HG02763 (cell line): ENCODE data around the gene ATXN7.

Source experiments
- ATAC-seq: cut with Tn5 transposase; IDR thresholded peaks from one replicate; pipeline ENCODE4 v1.9.1; 2021; ENCODE audit warnings: mild to moderate bottlenecking, moderate library complexity; ENCODE audit not compliant: unreplicated experiment

Gene ATXN7

DNA sequence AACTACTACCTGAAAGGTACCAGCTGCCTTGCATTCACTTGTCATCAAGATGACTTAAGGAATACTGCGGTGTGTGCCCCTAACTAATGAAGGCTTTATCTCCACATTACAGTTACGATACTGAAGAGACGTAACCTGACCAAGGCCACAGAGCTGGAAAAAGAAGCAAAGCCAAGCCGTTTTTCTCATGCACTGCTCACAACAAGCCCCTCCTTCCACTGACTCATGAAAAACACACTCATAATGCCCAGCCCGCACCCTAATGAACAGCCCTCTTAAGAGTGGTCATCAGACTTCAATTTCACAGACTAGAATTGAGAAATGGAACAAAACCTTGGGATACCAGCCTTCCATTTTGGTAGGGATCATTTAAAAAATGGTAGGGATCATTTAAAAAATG lies 148.0 kb downstream of the ATXN7 start:
- no peak for ATAC-seq

DNA sequence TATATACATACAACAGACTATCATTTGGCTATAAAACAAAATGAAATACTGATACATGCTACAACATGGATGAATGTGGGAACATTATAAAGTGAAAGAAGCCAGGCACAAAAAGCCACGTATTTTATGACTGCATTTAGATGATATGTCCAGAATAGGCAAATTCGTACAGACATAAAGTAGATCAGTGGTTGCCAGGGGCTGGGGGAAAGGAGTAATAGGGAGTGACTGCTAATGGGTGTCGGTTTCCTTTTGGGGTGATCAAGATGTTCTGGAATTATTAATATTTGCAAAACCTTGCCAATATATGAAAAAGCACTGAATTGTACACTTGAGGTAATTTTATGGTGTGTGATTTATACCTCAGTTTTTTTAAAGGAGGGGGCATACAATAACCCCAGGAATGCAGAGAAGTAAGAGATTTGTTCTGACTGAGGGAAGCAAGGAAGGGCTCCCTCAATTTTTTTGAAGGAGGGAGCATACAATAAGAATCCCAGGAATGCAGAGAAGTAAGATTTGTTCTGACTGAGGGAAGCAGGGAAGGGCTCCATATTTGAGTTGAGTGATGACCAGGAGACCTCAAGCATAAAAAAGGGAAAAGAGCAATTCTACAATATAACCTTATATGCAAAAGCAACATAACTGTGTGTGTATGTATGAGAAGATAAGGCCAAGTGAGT lies 153.4 kb downstream of the ATXN7 start:
- ATAC-seq, result no peak

DNA sequence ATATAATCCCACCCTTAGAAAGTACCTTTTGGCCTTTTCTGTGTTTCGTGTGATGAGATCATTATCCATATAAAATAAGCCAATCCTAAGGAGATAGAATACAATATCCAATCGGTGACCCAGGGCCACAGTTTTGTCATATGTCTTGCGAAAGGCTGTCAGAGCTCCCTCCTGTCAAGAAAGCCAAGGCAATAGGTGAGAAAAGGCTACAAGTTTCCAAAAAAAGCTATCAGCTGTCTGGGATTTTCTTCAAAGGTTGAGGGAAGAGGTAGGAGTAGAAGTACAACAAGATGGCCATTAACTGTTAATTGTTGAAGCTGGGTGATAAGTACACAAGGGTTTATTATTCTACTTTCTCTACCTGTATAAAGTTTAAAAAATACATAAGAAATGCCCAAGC lies 155.6 kb downstream of the ATXN7 start:
- ATAC-seq, result no peak

DNA sequence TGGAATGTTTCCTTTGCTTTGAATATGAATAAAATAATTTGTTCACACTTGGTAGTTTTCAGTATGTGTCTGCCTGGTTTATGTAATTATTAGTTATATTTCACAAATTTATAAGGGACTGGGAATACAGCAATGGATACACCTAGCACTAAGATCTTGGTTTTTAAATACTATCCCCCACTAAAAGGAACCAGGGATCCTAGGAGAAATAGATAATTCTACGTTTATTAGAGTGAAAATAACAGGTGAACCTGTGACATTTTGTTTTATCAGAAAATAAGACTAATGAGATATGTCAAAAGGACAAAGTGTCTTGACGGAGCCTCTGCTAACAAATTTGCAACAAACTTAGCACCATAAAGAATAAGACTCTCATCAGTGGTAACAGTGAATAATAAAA lies 156.2 kb downstream of the ATXN7 start:
- ATAC-seq, result no peak

DNA sequence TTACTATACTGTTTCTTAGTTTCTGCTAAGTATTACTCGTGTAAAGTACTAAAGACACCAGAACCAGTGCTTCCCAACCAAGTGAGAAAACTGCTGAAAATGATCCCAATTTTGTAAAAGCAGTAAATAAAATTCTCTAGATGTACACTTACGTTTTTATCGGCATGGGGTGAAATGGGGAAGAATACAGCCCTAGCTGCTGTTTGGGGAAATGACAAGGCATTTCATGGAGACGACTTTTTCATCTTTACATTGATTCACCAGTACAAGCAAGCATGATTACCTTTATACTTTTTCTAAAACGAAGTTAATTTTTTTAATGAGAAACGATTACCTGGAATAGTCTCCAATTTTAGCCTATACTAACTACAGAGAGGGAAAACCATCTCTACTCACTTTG lies 158.3 kb downstream of the ATXN7 start:
- ATAC-seq, result no peak

DNA sequence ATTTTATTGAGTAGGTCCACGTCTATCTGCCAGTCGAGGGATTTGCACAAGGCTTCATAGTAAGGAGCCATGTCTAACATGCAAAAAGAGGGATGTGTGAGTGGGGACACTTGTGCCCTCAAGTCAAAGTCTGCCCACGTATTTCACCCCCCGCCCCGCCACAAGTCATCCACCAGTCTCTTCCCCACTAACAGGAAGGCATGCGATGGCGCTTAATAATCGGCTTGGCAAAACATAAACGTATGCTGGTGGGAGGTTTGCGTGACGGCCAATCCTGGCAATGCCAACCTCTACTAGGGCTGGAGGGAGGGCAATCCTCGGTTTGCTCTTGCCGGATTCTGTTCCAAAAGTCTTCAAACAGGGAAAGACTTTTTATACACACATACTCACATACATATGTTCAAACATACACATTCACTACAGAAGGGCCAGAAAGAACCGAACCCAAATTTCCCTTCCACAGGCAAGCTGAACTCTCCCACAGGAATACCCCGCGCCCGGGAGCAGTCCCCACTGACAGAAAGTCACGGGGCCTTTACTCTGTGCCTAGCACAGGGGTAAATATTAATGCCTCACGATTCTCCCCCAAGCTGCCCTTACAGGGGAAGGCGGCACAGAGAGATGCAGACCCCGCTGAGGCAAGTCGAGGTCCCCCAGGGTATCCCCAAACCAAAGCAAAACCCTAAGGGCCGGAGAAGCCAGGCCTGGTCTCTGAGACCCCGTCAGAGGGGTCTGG lies 159.0 kb downstream of the ATXN7 start:
- ATAC-seq, result no peak

DNA sequence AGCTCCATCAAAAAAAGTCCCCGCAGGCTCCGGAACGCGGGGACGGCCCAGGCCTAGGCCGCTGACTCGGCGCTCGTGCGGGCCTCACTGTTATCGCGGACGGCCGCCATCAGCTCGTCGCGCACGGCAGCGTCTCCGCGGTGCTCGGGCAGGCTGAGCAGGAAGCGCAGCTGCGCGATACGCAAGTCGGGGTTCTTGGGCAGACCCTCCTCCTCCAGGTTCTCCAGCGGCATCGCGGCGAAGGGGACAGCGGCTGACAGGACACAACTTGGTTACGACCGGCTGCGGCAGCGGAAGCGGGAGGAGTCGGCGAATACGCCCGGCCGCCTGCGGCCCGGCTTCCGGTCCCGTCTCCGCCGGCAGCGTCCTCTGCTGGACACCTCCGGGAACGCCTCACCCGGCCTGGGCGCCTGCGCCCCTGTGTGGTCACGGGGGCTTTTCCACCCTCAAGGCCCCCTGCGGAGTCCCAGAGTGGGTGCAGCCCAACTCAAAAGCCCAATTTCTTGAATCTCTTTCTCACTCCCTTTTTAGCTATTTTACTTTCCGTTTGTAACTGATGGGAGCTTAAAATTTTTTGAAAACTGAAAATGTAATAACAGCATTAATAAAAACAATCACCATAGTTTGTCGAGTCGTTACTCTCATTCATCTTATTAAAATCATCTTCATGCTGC lies 159.7 kb downstream of the ATXN7 start, which contains the start of gene PSMD6:
Gene PSMD6, minus strand, starts transcription at position 308 of the 674 bp plus-strand sequence. Its CDS starts 75 bp downstream, at position 233.
- ATAC-seq, result peak; percentile 97

DNA sequence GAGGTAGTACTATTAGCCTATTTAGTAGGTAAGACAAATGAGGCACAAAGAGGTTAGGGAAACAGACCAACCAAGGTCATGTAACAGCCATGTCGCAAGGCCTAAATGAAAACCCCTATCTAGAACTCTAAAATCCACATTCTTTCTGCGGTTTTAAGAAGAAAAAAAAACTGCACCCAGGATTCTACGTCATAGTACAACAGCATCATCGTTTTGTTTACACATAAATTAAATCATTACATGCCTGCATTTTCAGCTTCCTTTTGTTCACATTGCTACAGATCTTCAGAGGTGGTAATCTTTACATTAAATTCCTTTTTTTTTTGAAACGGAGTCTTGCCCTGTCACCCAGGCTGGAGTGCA lies 160.2 kb downstream of the ATXN7 start:
- no peak for ATAC-seq

DNA sequence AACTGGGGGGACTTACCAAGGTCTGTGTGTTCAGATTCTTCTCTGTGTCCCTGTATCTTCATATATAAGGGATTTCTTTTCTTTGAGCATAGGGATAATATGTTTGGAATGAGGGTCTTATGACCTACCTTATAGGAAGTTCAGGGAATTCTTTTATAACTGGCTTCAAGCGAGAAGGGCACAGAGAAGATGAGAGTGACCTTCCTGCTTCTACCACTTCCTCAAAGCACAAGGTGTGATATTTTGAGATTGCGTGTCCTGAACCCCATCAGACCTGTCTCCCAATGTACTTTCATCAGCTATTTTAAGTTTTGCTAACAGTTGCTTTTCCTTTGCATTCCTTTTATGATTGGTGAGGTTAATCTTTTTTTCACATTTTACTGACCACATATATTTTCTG lies 162.7 kb downstream of the ATXN7 start:
- ATAC-seq, result no peak

DNA sequence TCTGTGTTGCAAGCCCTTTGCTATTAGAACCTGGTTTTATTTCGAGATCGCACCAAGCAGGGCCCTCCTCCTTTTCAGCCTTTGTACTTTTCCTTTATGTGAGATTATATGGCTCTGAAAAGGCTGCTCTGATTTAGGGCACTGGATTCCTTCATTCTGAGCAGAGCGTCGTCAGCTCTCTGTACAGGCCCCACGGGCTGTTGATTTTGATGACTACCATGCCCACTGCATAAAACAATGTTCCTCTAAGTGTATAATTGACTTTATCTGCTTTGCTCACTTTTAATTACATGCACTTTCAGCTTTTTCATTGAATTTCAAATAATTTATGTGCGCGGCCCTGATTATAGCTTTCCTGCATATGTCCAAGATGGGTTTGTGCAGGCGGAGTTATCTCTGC lies 164.0 kb downstream of the ATXN7 start:
- no peak for ATAC-seq

DNA sequence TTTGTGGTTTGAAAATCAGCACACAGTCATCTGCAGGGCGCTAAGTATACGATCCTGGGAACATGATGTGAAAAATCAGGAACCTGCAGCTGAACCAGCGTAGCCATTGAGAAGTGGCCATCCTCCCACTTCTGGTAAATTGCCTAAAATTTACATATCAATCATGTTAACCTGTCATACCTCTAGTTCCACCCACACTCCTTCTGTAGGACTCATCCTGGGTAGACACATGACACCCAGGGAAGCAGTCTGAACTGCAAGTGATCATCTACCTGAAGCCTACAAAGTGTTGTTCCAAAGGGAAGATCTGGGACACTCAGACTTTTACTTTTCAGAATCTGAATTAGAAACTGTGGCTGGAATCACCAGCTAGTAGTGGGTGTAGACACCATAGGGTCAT lies 165.1 kb downstream of the ATXN7 start:
- no peak for ATAC-seq

DNA sequence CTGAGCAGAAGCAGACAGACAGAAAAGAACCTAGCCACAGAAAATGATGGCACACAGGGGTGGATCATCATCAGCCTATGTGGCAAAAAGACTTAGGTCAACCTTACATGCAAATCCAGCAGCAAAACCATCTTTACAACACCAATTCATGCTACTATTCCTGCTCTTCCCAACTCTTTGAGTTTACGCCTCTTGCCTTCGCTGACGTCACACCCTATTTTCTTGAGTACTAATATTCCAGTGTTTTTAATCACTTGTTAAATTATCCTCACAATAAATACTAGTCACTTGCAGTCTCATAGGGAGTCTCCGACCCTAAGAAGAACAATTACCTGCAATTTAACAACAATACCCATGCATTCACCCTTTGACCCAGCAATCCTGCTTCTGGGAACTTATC lies 165.6 kb downstream of the ATXN7 start:
- ATAC-seq, result no peak

DNA sequence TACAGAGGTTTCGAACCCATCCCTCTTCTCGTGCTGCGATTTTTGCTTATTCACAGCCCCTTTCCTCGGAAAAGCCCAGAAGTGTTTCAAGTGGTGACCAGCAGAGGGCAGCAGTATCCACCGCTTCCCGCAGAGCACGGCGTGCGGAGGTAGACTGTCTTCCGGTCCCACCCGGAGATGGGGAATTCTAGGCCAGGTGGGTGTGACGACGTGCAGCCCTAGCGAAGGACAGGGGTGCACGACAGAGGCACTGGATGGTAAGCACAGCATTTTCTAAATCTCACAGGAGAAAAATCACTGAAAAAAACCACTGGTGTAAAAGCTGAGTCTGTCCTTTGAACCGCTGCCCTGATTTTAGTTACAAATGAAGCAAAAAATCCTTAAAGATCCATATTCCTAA lies 167.1 kb downstream of the ATXN7 start:
- peak; percentile 95 for ATAC-seq

DNA sequence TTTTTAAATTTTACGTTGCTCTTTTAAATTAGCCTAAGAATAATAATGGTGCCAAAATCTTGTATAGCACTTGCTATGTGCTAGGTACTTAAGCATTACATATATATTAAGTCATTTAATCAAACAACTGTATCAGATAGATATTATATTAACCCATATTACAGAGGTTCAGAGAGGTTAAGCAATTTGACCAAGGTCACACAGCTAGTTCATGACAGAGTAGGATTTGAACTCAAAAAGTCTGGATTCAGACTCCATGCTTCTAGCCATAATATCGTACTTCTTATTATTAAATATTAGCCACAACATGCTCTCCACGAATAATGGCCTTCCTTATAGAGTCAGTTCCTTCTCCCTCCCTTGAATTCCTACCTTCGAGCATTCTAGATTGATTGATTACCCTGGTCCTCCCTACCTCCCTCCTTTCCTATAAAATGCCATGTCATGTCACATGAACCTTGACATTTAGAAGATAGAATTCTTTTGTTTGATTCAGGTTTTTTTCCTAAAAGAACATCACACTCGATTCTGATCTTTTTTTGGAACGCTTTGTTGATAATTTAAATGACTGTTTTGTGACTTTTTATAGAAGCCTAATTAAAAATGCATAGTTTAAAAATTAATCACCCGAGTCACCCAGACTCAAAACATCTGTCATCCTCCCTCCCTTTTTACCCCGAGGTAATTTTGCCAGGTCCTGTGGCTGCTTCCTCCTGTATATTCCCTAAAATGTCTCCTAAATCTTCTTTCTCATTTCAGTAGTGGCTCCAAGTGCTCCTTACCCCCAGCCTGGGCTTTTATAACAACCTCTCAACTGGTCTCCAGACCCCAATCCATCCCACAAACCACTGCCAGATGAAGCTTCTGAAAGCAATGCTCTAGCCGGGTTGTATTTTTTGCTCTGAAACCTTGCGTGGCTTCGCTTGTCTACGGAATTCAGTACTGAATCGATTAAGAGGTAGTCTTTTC lies 168.2 kb downstream of the ATXN7 start:
- no peak for ATAC-seq

DNA sequence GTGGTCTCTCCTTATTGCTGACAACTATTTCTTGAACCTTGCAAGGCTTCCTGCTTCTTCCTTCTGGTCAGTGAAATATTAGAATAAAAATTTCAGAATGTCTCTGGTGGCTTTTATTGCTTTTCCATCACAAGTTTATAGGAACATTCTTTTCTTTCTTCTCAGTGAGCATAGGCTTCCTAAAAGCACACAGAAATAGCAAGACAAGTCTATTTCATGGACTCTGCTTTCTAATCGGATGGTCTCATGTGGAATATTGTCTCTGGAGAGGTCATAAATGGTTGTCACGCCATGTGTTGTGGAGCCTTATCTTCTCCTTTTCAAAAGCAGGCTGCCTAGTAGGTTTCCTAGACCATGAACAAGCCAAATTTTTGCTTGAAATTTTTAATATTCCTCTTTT lies 169.4 kb downstream of the ATXN7 start:
- no peak for ATAC-seq

DNA sequence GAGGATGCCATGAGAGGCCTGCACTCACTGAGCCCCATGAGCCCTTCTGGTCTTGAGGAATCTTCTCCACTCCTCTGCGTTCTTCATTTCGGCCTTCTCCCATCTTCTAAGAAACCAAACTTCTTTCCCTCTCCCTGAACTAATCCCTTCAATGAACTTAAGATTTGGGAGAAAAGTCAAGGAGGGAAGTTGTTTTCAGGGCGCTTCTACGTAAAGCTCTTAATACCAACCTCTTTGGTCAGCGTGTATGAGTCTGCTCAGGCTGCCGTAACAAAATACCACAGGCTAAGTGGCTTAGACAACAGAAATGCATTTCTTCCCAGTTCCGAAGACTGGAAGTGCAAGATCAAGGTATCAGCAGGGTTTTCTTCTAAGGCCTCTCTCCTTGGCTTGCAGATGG lies 173.4 kb downstream of the ATXN7 start:
- no peak for ATAC-seq

DNA sequence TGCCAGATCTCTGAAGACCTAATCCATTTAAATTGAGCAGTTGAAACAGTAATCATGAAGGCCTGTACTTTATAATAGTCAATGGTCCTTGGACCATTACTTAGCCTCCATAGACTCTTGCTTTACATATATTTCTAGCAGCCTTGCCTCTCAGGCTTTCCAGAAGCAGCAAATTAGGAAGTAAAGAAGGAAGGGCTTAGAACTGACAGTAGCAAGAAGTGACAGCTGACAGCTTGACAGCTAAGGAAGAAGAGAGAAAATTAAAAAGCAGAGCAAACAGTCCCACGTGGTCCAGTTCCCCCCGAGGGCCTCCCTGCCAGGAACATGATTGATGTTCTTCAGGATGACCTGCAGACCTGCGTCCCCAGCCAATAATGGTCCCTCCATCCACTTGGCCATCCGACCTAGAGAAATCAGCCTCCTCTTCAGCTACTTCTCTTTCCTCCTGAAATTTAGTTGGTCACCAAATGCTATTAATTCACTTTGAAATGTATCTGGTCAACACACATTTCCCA lies 174.6 kb downstream of the ATXN7 start:
- ATAC-seq, result no peak

DNA sequence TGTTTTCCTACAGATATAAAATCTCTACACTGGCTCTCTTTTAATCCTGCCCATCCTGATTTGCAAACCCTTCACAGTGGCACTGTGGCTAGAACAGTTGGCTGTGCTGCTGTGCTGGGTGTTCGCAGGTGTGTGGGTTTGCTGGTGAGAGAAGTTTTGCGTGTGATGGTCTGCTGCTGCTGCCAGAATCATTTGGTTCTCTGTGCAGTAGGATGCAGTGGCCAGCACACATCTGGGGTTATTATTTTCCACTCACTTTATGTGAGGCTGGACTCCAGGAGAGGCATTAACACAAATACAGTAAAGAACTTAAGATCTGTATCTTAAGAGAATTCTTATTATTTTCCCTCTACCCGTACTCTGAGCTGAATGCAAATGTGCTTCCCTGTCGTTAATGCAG lies 175.7 kb downstream of the ATXN7 start:
- ATAC-seq, result no peak

DNA sequence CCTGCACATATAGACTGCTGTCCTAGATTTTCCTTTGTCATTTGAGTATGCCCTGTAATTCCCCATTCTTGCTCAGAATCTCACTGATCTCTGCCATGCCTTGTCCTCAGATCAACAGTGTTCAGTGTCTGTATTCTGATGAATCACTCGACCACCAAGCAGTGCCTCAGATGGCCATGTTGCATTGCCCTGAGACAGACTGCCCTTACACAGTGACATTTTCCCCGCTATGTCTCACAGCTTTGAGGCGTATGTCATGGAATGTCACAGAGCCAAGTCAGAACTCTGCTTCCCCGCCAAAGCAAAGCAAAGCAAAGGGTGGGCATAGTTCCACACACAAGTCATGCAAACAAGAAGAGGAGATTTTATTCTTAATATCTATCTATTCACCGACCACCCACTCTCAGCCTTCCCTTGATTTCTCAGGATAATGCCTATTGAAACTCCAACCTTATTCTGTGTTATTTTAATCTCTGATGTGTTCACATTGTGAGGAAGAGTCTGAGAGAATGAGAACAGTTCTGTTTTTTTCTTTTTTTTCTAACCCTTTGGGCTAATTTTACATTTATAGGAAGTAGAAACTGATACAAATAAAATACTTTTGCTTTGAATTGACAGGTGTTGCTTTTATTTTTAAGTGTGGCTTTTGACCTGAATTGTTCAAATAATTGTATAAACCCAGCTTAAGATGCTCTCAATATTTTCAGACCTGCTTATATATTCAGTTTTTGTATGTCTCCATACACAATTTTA lies 176.5 kb downstream of the ATXN7 start:
- no peak for ATAC-seq

DNA sequence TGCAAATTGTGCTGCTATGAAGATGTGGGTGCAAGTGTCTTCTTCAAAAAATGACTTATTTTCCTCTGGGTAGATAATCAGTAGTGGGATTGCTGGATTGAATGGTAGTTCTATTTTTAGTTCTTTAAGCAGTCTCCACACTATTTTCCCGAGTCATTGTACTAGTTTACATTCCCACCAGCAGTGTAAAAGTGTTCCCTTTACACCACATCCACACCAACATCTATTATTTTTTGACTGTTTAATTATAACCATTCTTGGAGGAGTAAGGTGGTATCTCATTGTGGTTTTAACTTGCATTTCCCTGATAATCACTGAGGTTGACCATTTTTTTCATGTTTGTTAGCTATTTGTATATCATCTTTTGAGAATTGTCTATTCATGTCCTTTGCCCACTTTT lies 179.3 kb downstream of the ATXN7 start:
- no peak for ATAC-seq
